ENCODE data around the gene EMD.

GRCh38 chrX:154355776-154356140 lies 23.3 kb upstream of the EMD start:
- TF ChIP-seq CTCF (conservative IDR thresholded peaks at IDR 0.05 in 1 of 2, IDR thresholded peaks at IDR 0.05 in 1 of 2; ENCODE audit: low read depth in 1 of 2, low read length in 2 of 2) (no peak), EZH2 (IDR thresholded peaks at IDR 0.05; ENCODE audit: low read length, missing control alignments) (no peak)

Data from fibroblast of lung (primary cell).